ENCODE data around the gene F3. TPM values are rescaled to one million over a fixed set of nuclear protein-coding genes. Genes with fewer than 3 reads are reported as not detected.

Gene F3
- total and polyA plus RNA-seq, 9 of the 15 experiments (the other 6 are each of a cell fraction or from before 2014, with no cell fraction given) = 0.24 to 0.28 TPM; not detected in 7

- no peaks in the 10 kb centered on the region for H3K4me1 ChIP-seq (replicated peaks in 1 of 2; ENCODE audit: control insufficient read depth in 2 of 2, insufficient read depth in 2 of 2, low read length in 2 of 2)
- BruUV-seq (replicated peaks) = no TSS peak
- FAIRE-seq = no peak
- ChIA-PET POLR2A (no interaction called here), CTCF (ENCODE audit: low intra/inter-chr PET ratio) (no interaction called here)
- no peak for DNase-seq (ENCODE audit: extremely low read depth in 1 of 4, low spot score in 3 of 4)
- H3K27ac ChIP-seq (ENCODE audit: extremely low read depth, low read depth, low read length) = no peak overlapping the region
- intact Hi-C loops (cut with micrococcal nuclease) (no loop called here), in situ Hi-C loops (cut with MboI) (no loop called here)
- no peaks in the 10 kb centered on the region for H3K9me1 ChIP-seq (ENCODE audit: control insufficient read depth, insufficient read depth, low read length)
- H3K9ac ChIP-seq (ENCODE audit: insufficient read depth in 1 of 2, low read depth in 2 of 2, low read length in 2 of 2) = no peak overlapping the region
- H4K20me1 ChIP-seq (replicated peaks; ENCODE audit: control insufficient read depth, insufficient read depth, low read length) = no peaks in the 10 kb centered on the region
- no peaks in the 10 kb centered on the region for H3K79me2 ChIP-seq (ENCODE audit: control insufficient read depth, insufficient read depth, low read length)
- ATAC-seq = no peak
- H3K4me2 ChIP-seq (ENCODE audit: insufficient read depth, low read length) = no peak overlapping the region
- no peak overlapping the region for H3K4me3 ChIP-seq
- TF ChIP-seq KAT2B (IDR thresholded peaks at IDR 0.05; ENCODE audit: low read depth, low read length) = no peak
- WGBS (ENCODE audit: insufficient coverage, low coverage, missing lambda C conversion rate) = 70% methylated on average over 2 of the region's 2 CpGs
- no peaks in the 10 kb centered on the region for H3K9me3 ChIP-seq (replicated peaks; ENCODE audit: control insufficient read depth, insufficient read depth, low read depth, low read length)
- H3K36me3 ChIP-seq (ENCODE audit: control insufficient read depth, insufficient read depth, low read length) = peaks cover 5% of the 10 kb centered on the region; the same call in 2 of the 3 replicates
- no peak overlapping the region for H2AFZ ChIP-seq (ENCODE audit: low read depth, low read length)
- H3K27me3 ChIP-seq (ENCODE audit: control insufficient read depth in 2 of 2, insufficient read depth in 2 of 2, low read length in 2 of 2) = no peaks in the 10 kb centered on the region
Observed at GRCh38 chr1:94501426-94501825, 40.1 kb downstream of the F3 start.

GRCh38 chr1:94496076-94496755, 45.3 kb downstream of the F3 start:
- WGBS (ENCODE audit: insufficient coverage, low coverage, missing lambda C conversion rate) = 58% methylated on average over 2 of the region's 2 CpGs

More at GRCh38 chr1:94496076-94496755, 45.3 kb downstream of the F3 start:
- no peaks in the 10 kb centered on the region for H3K79me2 ChIP-seq (ENCODE audit: control insufficient read depth, insufficient read depth, low read length)
- no peaks in the 10 kb centered on the region for H3K9me1 ChIP-seq (ENCODE audit: control insufficient read depth, insufficient read depth, low read length)
- no peak overlapping the region for H3K27ac ChIP-seq (ENCODE audit: extremely low read depth, low read depth, low read length)
- no peak overlapping the region for H3K4me2 ChIP-seq (ENCODE audit: insufficient read depth, low read length)
- CTCF ChIA-PET (ENCODE audit: low intra/inter-chr PET ratio) = interaction anchor here (0.9 kb wide), 1 partner anchor 18 kb away, joined by 3 read pairs; no protein-coding TSS in a partner anchor
- in situ Hi-C loops (cut with MboI) = no loop called here
- H2AFZ ChIP-seq (ENCODE audit: low read depth, low read length) = no peak overlapping the region
- no peaks in the 10 kb centered on the region for H4K20me1 ChIP-seq (replicated peaks; ENCODE audit: control insufficient read depth, insufficient read depth, low read length)
- no peaks in the 10 kb centered on the region for H3K9me3 ChIP-seq (replicated peaks; ENCODE audit: control insufficient read depth, insufficient read depth, low read depth, low read length)
- H3K4me3 ChIP-seq = no peak overlapping the region
- H3K36me3 ChIP-seq (ENCODE audit: control insufficient read depth, insufficient read depth, low read length) = peaks cover 5% of the 10 kb centered on the region; the same call in 1 of the 3 replicates
- no peaks in the 10 kb centered on the region for H3K4me1 ChIP-seq (replicated peaks in 1 of 2; ENCODE audit: control insufficient read depth in 2 of 2, insufficient read depth in 2 of 2, low read length in 2 of 2)
- FAIRE-seq = no peak
- no peaks in the 10 kb centered on the region for H3K27me3 ChIP-seq (ENCODE audit: control insufficient read depth in 2 of 2, insufficient read depth in 2 of 2, low read length in 2 of 2)
- no peak for ATAC-seq
- intact Hi-C loops (cut with micrococcal nuclease) = no loop called here
- POLR2A ChIA-PET = no interaction called here
- TF ChIP-seq NFE2 (IDR thresholded peaks at IDR 0.05; ENCODE audit: low read depth) (no peak), NFIX (CRISPR knock-in tag; IDR thresholded peaks at IDR 0.05; ENCODE audit: low read depth) (no peak), ZNF408 (CRISPR knock-in tag; IDR thresholded peaks at IDR 0.05; ENCODE audit: low read depth) (no peak), KAT2B (IDR thresholded peaks at IDR 0.05; ENCODE audit: low read depth, low read length) (no peak), ZNF449 (CRISPR knock-in tag; IDR thresholded peaks at IDR 0.05) (no peak), PRDM10 (IDR thresholded peaks at IDR 0.05; ENCODE audit: partially characterized antibody) (no peak), YBX1 (IDR thresholded peaks at IDR 0.05) (no peak), BRD9 (IDR thresholded peaks at IDR 0.05; ENCODE audit: low read depth, partially characterized antibody) (no peak), NR2C2 (CRISPR knock-in tag; IDR thresholded peaks at IDR 0.05) (no peak), NR2C2 (tag; IDR thresholded peaks at IDR 0.05) (no peak)
- no peak for DNase-seq (ENCODE audit: extremely low read depth in 1 of 4, low spot score in 3 of 4)
- H3K9ac ChIP-seq (ENCODE audit: insufficient read depth in 1 of 2, low read depth in 2 of 2, low read length in 2 of 2) = no peak overlapping the region
- no TSS peak for BruUV-seq (replicated peaks)

Measured in K562 (cell line).